Gastrocnemius medialis (tissue), 4 donors: ENCODE data around the gene PTPN23. TPM values are rescaled to one million over a fixed set of nuclear protein-coding genes. Genes with fewer than 3 reads are reported as not detected.

Experiments
- ATAC-seq, 2 donors: fragments of 150-250 bp; one replicate each; pipeline ENCODE4 v1.9.1; 2016
- DNase-seq, 2 donors: peaks; one replicate each; pipeline ENCODE4 v3.0.0-alpha.2; 2019
- H3K27ac ChIP-seq, 4 donors: fragments of 200-600 bp; sonication (generic); 1 replicate in 1 of 4; 2 replicates in 3 of 4; pipeline ENCODE4 v1.5.1; 2016 to 2018; ENCODE audit warnings: mild to moderate bottlenecking in 2 of 4, moderate library complexity in 1 of 4
- H3K27me3 ChIP-seq, 3 donors: fragments of 200-600 bp; sonication (generic) in 2 of 3; 1 replicate in 1 of 3; 2 replicates in 2 of 3; pipeline versions ENCODE4 v1.5.1 to v1.6.0; 2016 to 2019; ENCODE audit warnings: mild to moderate bottlenecking in 1 of 3, moderate library complexity in 1 of 3
- H3K36me3 ChIP-seq, 2 donors: fragments of 200-600 bp; sonication (generic) in 1 of 2; one replicate each; pipeline ENCODE4 v1.5.1; 2017 to 2018
- H3K4me1 ChIP-seq, 2 donors: fragments of 200-600 bp; sonication (generic) in 1 of 2; one replicate each; pipeline ENCODE4 v1.5.1; 2016 to 2017; ENCODE audit warnings: mild to moderate bottlenecking in 2 of 2
- H3K4me3 ChIP-seq, 4 donors: fragments of 200-600 bp; sonication (generic) in 3 of 4; 1 replicate in 1 of 4; 2 replicates in 3 of 4; pipeline ENCODE4 v1.5.1; 2016 to 2019; ENCODE audit warnings: mild to moderate bottlenecking in 2 of 4
- H3K9me3 ChIP-seq, 3 donors: fragments of 200-600 bp; sonication (generic) in 2 of 3; 1 replicate in 1 of 3; 2 replicates in 2 of 3; pipeline ENCODE4 v1.5.1; 2016 to 2019
- CTCF ChIP-seq, 5 experiments: fragments of 450-650 bp in 3 of 5; fragments of 200-600 bp in 2 of 5; sonication (generic) in 2 of 5; IDR thresholded peaks in 4 of 5; conservative IDR thresholded peaks in 1 of 5; 1 replicate in 4 of 5; 2 replicates in 1 of 5; pipeline ENCODE4 v1.5.1; 2016 to 2019; ENCODE audit warnings: antibody characterized with exemption in 5 of 5, mild to moderate bottlenecking in 3 of 5, moderate library complexity in 3 of 5
- POLR2A ChIP-seq, 2 donors: fragments of 450-650 bp; IDR thresholded peaks; one replicate each; pipeline ENCODE4 v1.6.1; 2017; ENCODE audit warnings: antibody characterized with exemption in 2 of 2, mild to moderate bottlenecking in 2 of 2, moderate library complexity in 2 of 2
- in situ Hi-C, 4 donors: fragments of 200-750 bp; cut with MboI; loops; one replicate each; pipeline versions ENCODE4 v1.15.0 to v1.8.0; 2017; ENCODE audit warnings: low sequenced_read_pairs in 4 of 4
- intact Hi-C: fragments of 100-400 bp; cut with DNase I; formaldehyde crosslinking; loops from one replicate; pipeline ENCODE4 v1.15.1; 2023; ENCODE audit warnings: low total_unique reads
- total RNA-seq, 4 donors: library from RNA; depleted of rRNA; stranded (reverse); fragments of >200 nt; gene quantifications; one replicate each; pipeline versions ENCODE4 v1.1.0 to v1.2.3, GENCODE V29; 2016

The PTPN23 gene
- total RNA-seq, 4 donors from 2014 or later: 10.5 to 37.3 (median 23.7) TPM

GRCh38 chr3:47398228-47398627 is 17.4 kb downstream of the PTPN23 start:
- no peaks in the 10 kb centered on the region for H3K9me3 ChIP-seq
- in situ Hi-C loops: no loop called here
- peaks cover 33 to 36% of the 10 kb centered on the region in 2 donors for H3K4me1 ChIP-seq
- DNase-seq (no peak), ATAC-seq (no peak)
- no peak overlapping the region for H3K4me3 ChIP-seq
- no peak for TF ChIP-seq CTCF (IDR thresholded peaks at IDR 0.05 in 4 of 5, conservative IDR thresholded peaks at IDR 0.05 in 1 of 5)
- no peak for TF ChIP-seq POLR2A (IDR thresholded peaks at IDR 0.05)
- intact Hi-C loops: no loop called here
- H3K36me3 ChIP-seq: peaks cover 0 to 31% of the 10 kb centered on the region in 2 donors
- no peak overlapping the region for H3K27ac ChIP-seq
- H3K27me3 ChIP-seq: no peaks in the 10 kb centered on the region

- in situ Hi-C loops: no loop called here
- intact Hi-C loops: no loop called here
- Histone ChIP-seq H3K27me3 (no peaks in the 10 kb centered on the region), H3K27ac (no peak overlapping the region), H3K4me1 (peaks cover 25 to 28% of the 10 kb centered on the region in 2 donors), H3K9me3 (no peaks in the 10 kb centered on the region), H3K36me3 (peaks cover 0 to 31% of the 10 kb centered on the region in 2 donors), H3K4me3 (no peak overlapping the region)
- no peak for DNase-seq
- TF ChIP-seq CTCF (IDR thresholded peaks at IDR 0.05 in 4 of 5, conservative IDR thresholded peaks at IDR 0.05 in 1 of 5): no peak
- TF ChIP-seq POLR2A (IDR thresholded peaks at IDR 0.05): no peak
- ATAC-seq: no peak
Measured at GRCh38 chr3:47399016-47399415, 18.2 kb downstream of the PTPN23 start.

- no peak for ATAC-seq
- Histone ChIP-seq H3K27ac (no peak overlapping the region), H3K36me3 (peaks cover 0 to 31% of the 10 kb centered on the region in 2 donors), H3K9me3 (no peaks in the 10 kb centered on the region), H3K27me3 (no peaks in the 10 kb centered on the region), H3K4me3 (no peak overlapping the region), H3K4me1 (peaks cover 21 to 24% of the 10 kb centered on the region in 2 donors)
- in situ Hi-C loops: no loop called here
- intact Hi-C loops: no loop called here
- TF ChIP-seq CTCF (IDR thresholded peaks at IDR 0.05 in 4 of 5, conservative IDR thresholded peaks at IDR 0.05 in 1 of 5): no peak
- no peak for TF ChIP-seq POLR2A (IDR thresholded peaks at IDR 0.05)
- DNase-seq: no peak
Measured at GRCh38 chr3:47399531-47400270, 18.9 kb downstream of the PTPN23 start.

DNA sequence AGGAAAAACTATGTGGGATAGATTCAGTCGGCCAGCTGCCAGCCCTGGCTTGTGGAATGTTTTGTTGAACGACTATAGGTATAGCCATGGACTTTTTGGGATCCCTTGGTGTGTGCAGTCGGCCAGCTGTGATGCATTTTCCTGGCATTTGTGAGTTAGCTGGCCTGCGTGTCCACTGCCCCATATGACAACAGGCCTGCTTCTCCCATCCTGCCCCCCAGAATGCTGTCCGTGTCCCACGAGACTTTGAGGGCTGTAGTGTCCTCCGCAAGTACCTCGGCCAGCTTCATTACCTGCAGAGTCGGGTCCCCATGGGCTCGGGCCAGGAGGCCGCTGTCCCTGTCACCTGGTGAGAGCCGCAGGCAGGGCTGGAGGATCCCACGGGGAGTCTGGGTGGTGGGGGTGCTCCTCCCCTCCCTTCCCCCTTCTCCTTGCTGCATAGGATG is 23.6 kb downstream of the PTPN23 start:
- Histone ChIP-seq H3K27me3 (no peaks in the 10 kb centered on the region), H3K36me3 (peaks cover 0 to 44% of the 10 kb centered on the region in 2 donors), H3K9me3 (no peaks in the 10 kb centered on the region), H3K27ac (peak overlapping the region in 1 of 4 donors; percentile 43), H3K4me1 (peaks cover 4 to 11% of the 10 kb centered on the region in 2 donors), H3K4me3 (no peak overlapping the region)
- intact Hi-C loops (no loop called here), in situ Hi-C loops (no loop called here)
- DNase-seq (no peak), ATAC-seq (no peak)
- TF ChIP-seq POLR2A (IDR thresholded peaks at IDR 0.05) (no peak), CTCF (IDR thresholded peaks at IDR 0.05 in 4 of 5, conservative IDR thresholded peaks at IDR 0.05 in 1 of 5) (no peak)
